GM19023 (cell line): Measurements from ENCODE around the gene GRHL1.
"Not testable (repeated sequence)": the region's sequence is repeated elsewhere in the genome, so short reads cannot be mapped to it uniquely, and the experiment has no call there.

Experiments used
- ATAC-seq: cut with Tn5 transposase; IDR thresholded peaks from one replicate; pipeline ENCODE4 v1.9.1; 2021; ENCODE audit warnings: mild to moderate bottlenecking, moderate library complexity; ENCODE audit not compliant: unreplicated experiment

The GRHL1 gene

GRCh38 chr2:9951522-9952285 is at the start of gene GRHL1:
TSS of gene GRHL1 (plus strand) at chr2:9951693. CDS start at chr2:9951834, 141 bp downstream.
- ATAC-seq, result peak; percentile 98

- no peak for ATAC-seq
These were observed 46.1 kb upstream of the GRHL1 start for GRCh38 chr2:9905413-9905812.

GRCh38 chr2:9907402-9907801 is 44.1 kb upstream of the GRHL1 start:
- ATAC-seq, result no peak

- ATAC-seq, result no peak
These were observed 42.9 kb upstream of the GRHL1 start for GRCh38 chr2:9908639-9909038.

GRCh38 chr2:9909106-9909505 is 42.4 kb upstream of the GRHL1 start:
- no peak for ATAC-seq

- ATAC-seq, result no peak
These were observed 40.8 kb upstream of the GRHL1 start for GRCh38 chr2:9910699-9911098.

GRCh38 chr2:9912468-9912867 is 39.0 kb upstream of the GRHL1 start:
- ATAC-seq, result no peak

- ATAC-seq, result peak; percentile 100
These were observed 37.0 kb upstream of the GRHL1 start for GRCh38 chr2:9914384-9915065.

GRCh38 chr2:9918275-9918674 is 33.2 kb upstream of the GRHL1 start:
- ATAC-seq, result no peak

- no peak for ATAC-seq
These were observed 32.0 kb upstream of the GRHL1 start for GRCh38 chr2:9919512-9919911.

- not testable (repeated sequence) for ATAC-seq
These were observed 24.5 kb upstream of the GRHL1 start for GRCh38 chr2:9927020-9927419.

- no peak for ATAC-seq
These were observed 14.2 kb upstream of the GRHL1 start for GRCh38 chr2:9937258-9937657.

- ATAC-seq, result no peak
These were observed 13.5 kb upstream of the GRHL1 start for GRCh38 chr2:9937968-9938367.

- ATAC-seq, result no peak
These were observed 11.7 kb upstream of the GRHL1 start for GRCh38 chr2:9939587-9940485.

GRCh38 chr2:9941196-9941995 is 10.1 kb upstream of the GRHL1 start:
- ATAC-seq, result no peak

- no peak for ATAC-seq
These were observed 9.5 kb upstream of the GRHL1 start for GRCh38 chr2:9941996-9942390.

- no peak for ATAC-seq
These were observed 7.1 kb upstream of the GRHL1 start for GRCh38 chr2:9944330-9944758.

- no peak for ATAC-seq
These were observed 5.9 kb upstream of the GRHL1 start for GRCh38 chr2:9945596-9945995.

- no peak for ATAC-seq
These were observed 5.4 kb upstream of the GRHL1 start for GRCh38 chr2:9946076-9946475.

- no peak for ATAC-seq
These were observed 4.7 kb upstream of the GRHL1 start for GRCh38 chr2:9946818-9947217.

GRCh38 chr2:9948721-9949120 is 2.8 kb upstream of the GRHL1 start:
- no peak for ATAC-seq
